ENCODE measurements around the gene GAS7. TPM values are rescaled to one million over a fixed set of nuclear protein-coding genes. Genes with fewer than 3 reads are reported as not detected.

GAS7 gene
- total and polyA plus RNA-seq, 2 of the 13 experiments (the other 11 are each of a cell fraction or from before 2014, with no cell fraction given): 1.0 to 5.2 TPM

DNA sequence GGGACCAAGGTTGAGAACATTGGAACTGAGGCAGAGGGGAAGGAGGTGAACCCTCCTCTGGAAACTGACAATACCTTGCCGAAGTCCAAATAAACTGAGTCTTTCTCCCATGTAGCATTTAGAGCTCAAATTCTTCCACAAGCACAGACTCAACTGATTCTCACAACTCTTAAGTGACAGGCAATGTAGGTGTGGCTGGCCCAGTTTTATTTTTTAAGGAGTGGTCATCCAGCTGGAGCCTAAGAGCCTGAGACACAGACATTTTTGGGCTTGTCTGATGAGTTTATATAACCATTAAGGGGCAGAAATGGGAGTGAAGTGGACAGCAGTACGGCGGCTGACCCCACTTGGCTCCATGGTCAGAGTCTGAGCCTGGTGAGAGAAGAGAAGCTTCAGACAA, 304.2 kb downstream of the GAS7 start (continued):
- no peak for TF ChIP-seq SMAD3 (CRISPR knock-in tag; IDR thresholded peaks at IDR 0.05)
- TF ChIP-seq, protein P1, sequence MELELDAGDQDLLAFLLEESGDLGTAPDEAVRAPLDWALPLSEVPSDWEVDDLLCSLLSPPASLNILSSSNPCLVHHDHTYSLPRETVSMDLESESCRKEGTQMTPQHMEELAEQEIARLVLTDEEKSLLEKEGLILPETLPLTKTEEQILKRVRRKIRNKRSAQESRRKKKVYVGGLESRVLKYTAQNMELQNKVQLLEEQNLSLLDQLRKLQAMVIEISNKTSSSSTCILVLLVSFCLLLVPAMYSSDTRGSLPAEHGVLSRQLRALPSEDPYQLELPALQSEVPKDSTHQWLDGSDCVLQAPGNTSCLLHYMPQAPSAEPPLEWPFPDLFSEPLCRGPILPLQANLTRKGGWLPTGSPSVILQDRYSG (CRISPR knock-in tag; IDR thresholded peaks at IDR 0.05): no peak
- TF ChIP-seq, protein P2, sequence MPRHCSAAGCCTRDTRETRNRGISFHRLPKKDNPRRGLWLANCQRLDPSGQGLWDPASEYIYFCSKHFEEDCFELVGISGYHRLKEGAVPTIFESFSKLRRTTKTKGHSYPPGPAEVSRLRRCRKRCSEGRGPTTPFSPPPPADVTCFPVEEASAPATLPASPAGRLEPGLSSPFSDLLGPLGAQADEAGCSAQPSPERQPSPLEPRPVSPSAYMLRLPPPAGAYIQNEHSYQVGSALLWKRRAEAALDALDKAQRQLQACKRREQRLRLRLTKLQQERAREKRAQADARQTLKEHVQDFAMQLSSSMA (CRISPR knock-in tag; IDR thresholded peaks at IDR 0.05): no peak

DNA sequence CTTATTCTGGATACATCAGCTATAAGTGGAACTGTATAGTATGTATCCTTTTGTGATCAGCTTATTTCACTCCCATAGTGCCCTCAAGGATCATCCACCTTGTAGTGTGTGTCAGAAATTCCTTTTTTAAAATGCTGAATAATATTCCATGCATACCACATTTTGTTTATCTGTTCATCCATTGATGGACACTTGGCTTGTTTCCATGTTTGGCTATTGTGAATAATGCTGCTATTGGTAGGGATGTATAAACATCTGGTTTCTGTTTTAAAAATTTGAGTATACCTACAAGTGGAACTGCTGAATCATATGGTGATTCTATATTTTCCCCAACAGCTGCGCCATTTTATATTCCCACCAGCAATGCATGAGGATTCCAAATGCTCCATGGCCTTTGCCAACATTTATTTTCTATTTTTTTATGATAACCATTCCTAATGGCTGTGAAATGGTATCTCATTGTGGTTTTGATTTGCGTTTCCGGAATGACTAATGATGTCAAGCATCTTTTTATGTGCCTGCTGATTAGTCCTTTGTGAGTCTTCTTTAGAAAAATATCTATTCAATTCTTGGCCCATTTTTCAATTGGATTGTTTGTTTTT, 304.9 kb downstream of the GAS7 start:
- 7% methylated on average over 3 of the region's 3 CpGs for WGBS (ENCODE audit: low lambda C conversion rate)
- intact Hi-C loops (cut with micrococcal nuclease; ENCODE audit: unreplicated experiment) (no loop called here), in situ Hi-C loops (cut with HindIII; ENCODE audit: extremely low pct_ligation_motif_present, low pct_unique_long_range_greater_than_20kb) (no loop called here)
- DNase-seq (ENCODE audit: low spot score) (no peak), ATAC-seq (no peak), FAIRE-seq (no peak)
- POLR2A ChIA-PET: no interaction called here
- TF ChIP-seq ZNF343 (CRISPR knock-in tag; IDR thresholded peaks at IDR 0.05) (no peak), PTBP1 (IDR thresholded peaks at IDR 0.05; ENCODE audit: low read depth, low read length, poor library complexity, severe bottlenecking) (no peak)
- Histone ChIP-seq H3K36me3 (replicated peaks in 1 of 2; ENCODE audit: control insufficient read depth in 1 of 2, insufficient read depth in 2 of 2, low read length in 2 of 2) (no peaks in the 10 kb centered on the region), H3K9ac (ENCODE audit: insufficient read depth, low read depth, low read length) (no peak overlapping the region), H3K4me1 (ENCODE audit: insufficient read depth, low read length) (no peaks in the 10 kb centered on the region), H3K27me3 (ENCODE audit: control insufficient read depth in 1 of 2, insufficient read depth in 2 of 2, low read length in 2 of 2) (peaks cover 0 to 9% of the 10 kb centered on the region in 2 experiments; a peak in 2 of 5 replicates), H4K20me1 (ENCODE audit: insufficient read depth, low read length) (no peaks in the 10 kb centered on the region), H3K27ac (ENCODE audit: extremely low read length, insufficient read depth, low read length) (no peak overlapping the region), H3K4me2 (ENCODE audit: low read depth, low read length) (no peak overlapping the region), H3K4me3 (replicated peaks in 1 of 3; ENCODE audit: insufficient read depth in 1 of 3, low read depth in 2 of 3, low read length in 3 of 3) (no peak overlapping the region), H3K9me3 (ENCODE audit: low read length) (no peaks in the 10 kb centered on the region), H3K79me2 (ENCODE audit: insufficient read depth, low read length) (no peaks in the 10 kb centered on the region), H2AFZ (ENCODE audit: low read length) (no peak overlapping the region)
- CTCF ChIA-PET (ENCODE audit: low intra/inter-chr PET ratio, low total read pairs): no interaction called here
- BruUV-seq (replicated peaks): no TSS peak
